EH (cell line): Measurements from ENCODE around the gene SYNGR3.
"Not testable (repeated sequence)": the region's sequence is repeated elsewhere in the genome, so short reads cannot be mapped to it uniquely, and the experiment has no call there.

Experiments
- DNase-seq: peaks from one replicate; pipeline ENCODE4 v3.0.0-alpha.2; 2015; ENCODE audit warnings: low read depth

SYNGR3 gene

GRCh38 chr16:2008631-2009163 is 18.9 kb downstream of the SYNGR3 start:
- DNase-seq: peak; percentile 38

- DNase-seq: peak; percentile 16
These were observed 19.5 kb downstream of the SYNGR3 start for GRCh38 chr16:2009164-2009711.

GRCh38 chr16:2009791-2010510 is 20.2 kb downstream of the SYNGR3 start, which contains the start of gene ZNF598:
Gene ZNF598 (minus strand): TSS chr16:2009821.
- DNase-seq: peak; percentile 87

- DNase-seq: not testable (repeated sequence)
These were observed 22.0 kb downstream of the SYNGR3 start for GRCh38 chr16:2011726-2012125.

GRCh38 chr16:2013527-2013926 is 23.8 kb downstream of the SYNGR3 start:
- no peak for DNase-seq

GRCh38 chr16:2015117-2015946 is 25.6 kb downstream of the SYNGR3 start:
- DNase-seq: peak; percentile 38

GRCh38 chr16:2015947-2016208 is 26.1 kb downstream of the SYNGR3 start:
- no peak for DNase-seq

GRCh38 chr16:2016407-2016922 is 26.7 kb downstream of the SYNGR3 start:
- no peak for DNase-seq

GRCh38 chr16:2019518-2019920 is 29.7 kb downstream of the SYNGR3 start, which contains the start of gene NPW:
Gene NPW (plus strand): TSS chr16:2019785.
- no peak for DNase-seq

- no peak for DNase-seq
These were observed 30.4 kb downstream of the SYNGR3 start for GRCh38 chr16:2019921-2020831.

- DNase-seq: peak; percentile 73
These were observed 32.9 kb downstream of the SYNGR3 start for GRCh38 chr16:2022723-2023091.

GRCh38 chr16:2023092-2024031 is 33.6 kb downstream of the SYNGR3 start:
- DNase-seq: peak; percentile 87

- no peak for DNase-seq
These were observed 34.3 kb downstream of the SYNGR3 start for GRCh38 chr16:2024032-2024420.

GRCh38 chr16:2025251-2025650 is 35.5 kb downstream of the SYNGR3 start:
- no peak for DNase-seq

GRCh38 chr16:2025878-2026460 is 36.2 kb downstream of the SYNGR3 start:
- DNase-seq: no peak

- peak; percentile 52 for DNase-seq
These were observed 36.8 kb downstream of the SYNGR3 start, which contains the start of gene NHERF2 for GRCh38 chr16:2026461-2027023. Gene NHERF2 (plus strand): TSS chr16:2026902. CDS start chr16:2027006, 104 bp downstream.

- DNase-seq: peak; percentile 73
These were observed 37.5 kb downstream of the SYNGR3 start for GRCh38 chr16:2027024-2028010.

- no peak for DNase-seq
These were observed 38.4 kb downstream of the SYNGR3 start for GRCh38 chr16:2028146-2028545.
